ENCODE data around the gene BACE2.

Gene BACE2

DNA sequence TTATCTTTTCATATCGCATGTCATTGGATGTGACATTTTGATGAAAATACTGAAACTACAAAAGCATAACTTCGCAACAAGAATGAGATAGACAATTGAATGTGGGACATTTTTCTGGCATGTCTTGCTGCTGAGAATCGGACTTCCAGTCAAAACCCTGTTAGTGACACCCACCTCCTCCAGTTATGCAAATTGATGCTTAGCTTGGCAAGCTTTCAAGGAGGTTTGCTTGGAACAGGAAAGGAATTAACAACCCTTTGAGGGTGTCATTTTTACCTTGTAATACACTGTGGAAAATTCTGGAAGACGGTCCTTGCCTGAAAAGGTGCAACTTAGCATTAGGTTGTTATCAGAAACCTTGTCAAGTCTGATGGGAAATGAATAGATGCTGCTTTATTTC lies 109.9 kb downstream of the BACE2 start:
- ChIA-PET POLR2A (no interaction called here), CTCF (no interaction called here)
- Histone ChIP-seq H3K4me3 (ENCODE audit: low read depth, low read length) (no peak overlapping the region), H3K36me3 (ENCODE audit: control insufficient read depth in 2 of 2, insufficient read depth in 1 of 2, low read length in 2 of 2) (no peaks in the 10 kb centered on the region), H3K4me1 (ENCODE audit: control insufficient read depth, insufficient read depth, low read length) (peaks cover 3% of the 10 kb centered on the region; the same call in 1 of the 2 replicates), H3K9me3 (ENCODE audit: control insufficient read depth, insufficient read depth, low read depth, low read length) (no peaks in the 10 kb centered on the region), H3K27ac (ENCODE audit: extremely low read depth, low read depth, low read length) (no peak overlapping the region)
- TF ChIP-seq ZNF510 (tag by site-specific recombination; IDR thresholded peaks at IDR 0.05; ENCODE audit: insufficient replicate concordance) (no peak), ZIC2 (tag by site-specific recombination; IDR thresholded peaks at IDR 0.05) (no peak), ZNF184 (tag by site-specific recombination; IDR thresholded peaks at IDR 0.05) (no peak), ZNF274 (IDR thresholded peaks at IDR 0.05; ENCODE audit: low read length) (no peak), ZNF274 (tag by site-specific recombination; IDR thresholded peaks at IDR 0.05; ENCODE audit: borderline replicate concordance) (no peak), ZNF140 (tag by site-specific recombination; IDR thresholded peaks at IDR 0.05) (no peak), ZNF324 (tag by site-specific recombination; IDR thresholded peaks at IDR 0.05) (no peak), ZNF391 (tag by site-specific recombination; IDR thresholded peaks at IDR 0.05; ENCODE audit: borderline replicate concordance, low read depth) (no peak), ZNF76 (tag by site-specific recombination; IDR thresholded peaks at IDR 0.05; ENCODE audit: borderline replicate concordance, low read depth) (no peak), ZFP41 (tag by site-specific recombination; IDR thresholded peaks at IDR 0.05; ENCODE audit: borderline replicate concordance) (no peak), ZNF10 (tag by site-specific recombination; IDR thresholded peaks at IDR 0.05) (no peak), ZNF654 (tag by site-specific recombination; IDR thresholded peaks at IDR 0.05; ENCODE audit: low read depth) (no peak), ZBTB17 (tag by site-specific recombination; IDR thresholded peaks at IDR 0.05) (no peak), KLF10 (tag by site-specific recombination; IDR thresholded peaks at IDR 0.05) (no peak)
- TF ChIP-seq, protein P1, sequence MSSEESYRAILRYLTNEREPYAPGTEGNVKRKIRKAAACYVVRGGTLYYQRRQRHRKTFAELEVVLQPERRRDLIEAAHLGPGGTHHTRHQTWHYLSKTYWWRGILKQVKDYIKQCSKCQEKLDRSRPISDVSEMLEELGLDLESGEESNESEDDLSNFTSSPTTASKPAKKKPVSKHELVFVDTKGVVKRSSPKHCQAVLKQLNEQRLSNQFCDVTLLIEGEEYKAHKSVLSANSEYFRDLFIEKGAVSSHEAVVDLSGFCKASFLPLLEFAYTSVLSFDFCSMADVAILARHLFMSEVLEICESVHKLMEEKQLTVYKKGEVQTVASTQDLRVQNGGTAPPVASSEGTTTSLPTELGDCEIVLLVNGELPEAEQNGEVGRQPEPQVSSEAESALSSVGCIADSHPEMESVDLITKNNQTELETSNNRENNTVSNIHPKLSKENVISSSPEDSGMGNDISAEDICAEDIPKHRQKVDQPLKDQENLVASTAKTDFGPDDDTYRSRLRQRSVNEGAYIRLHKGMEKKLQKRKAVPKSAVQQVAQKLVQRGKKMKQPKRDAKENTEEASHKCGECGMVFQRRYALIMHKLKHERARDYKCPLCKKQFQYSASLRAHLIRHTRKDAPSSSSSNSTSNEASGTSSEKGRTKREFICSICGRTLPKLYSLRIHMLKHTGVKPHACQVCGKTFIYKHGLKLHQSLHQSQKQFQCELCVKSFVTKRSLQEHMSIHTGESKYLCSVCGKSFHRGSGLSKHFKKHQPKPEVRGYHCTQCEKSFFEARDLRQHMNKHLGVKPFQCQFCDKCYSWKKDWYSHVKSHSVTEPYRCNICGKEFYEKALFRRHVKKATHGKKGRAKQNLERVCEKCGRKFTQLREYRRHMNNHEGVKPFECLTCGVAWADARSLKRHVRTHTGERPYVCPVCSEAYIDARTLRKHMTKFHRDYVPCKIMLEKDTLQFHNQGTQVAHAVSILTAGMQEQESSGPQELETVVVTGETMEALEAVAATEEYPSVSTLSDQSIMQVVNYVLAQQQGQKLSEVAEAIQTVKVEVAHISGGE (tag by site-specific recombination; conservative IDR thresholded peaks at IDR 0.05; ENCODE audit: low read depth): no peak

DNA sequence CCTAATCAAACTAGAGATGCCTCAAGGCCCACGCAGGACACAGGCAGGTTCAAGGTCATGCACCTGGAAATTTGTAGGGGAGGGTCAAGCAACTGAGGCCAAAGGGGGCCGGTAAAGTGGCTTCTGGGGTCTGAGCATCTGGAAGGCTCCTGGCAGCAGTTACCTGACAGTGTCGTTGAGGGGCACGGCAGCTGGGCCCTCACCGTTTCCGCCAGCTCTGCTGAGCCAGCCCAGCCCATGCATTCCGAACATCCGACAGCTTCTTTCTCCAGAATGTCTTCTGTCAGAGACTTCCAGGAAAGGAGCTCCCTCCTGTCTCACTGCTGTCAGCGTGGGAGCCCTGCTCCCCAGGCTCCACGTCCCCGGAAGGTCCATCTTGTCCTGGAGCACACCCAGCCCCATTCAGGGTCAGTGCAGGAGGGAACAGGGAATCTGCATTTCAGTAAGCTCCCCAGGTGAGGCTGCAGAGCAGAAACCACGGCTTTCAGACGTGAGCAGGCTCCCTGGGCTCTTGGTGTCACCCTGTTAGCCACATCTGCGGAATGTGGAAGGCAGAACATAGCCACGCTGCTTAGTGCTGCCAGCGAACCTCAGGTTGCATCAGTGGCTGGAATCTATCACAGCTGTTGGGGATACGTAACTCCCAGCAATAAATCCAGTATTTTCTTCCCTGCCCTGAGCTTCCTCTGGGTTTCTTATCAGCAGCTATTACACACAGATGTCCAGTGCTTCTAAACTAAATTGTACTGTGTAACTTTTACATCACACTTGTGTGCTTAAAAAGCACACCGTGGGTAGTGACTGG lies 112.4 kb downstream of the BACE2 start:
- Histone ChIP-seq H3K4me1 (ENCODE audit: control insufficient read depth, insufficient read depth, low read length) (peaks cover 3% of the 10 kb centered on the region; the same call in 1 of the 2 replicates), H3K9me3 (ENCODE audit: control insufficient read depth, insufficient read depth, low read depth, low read length) (no peaks in the 10 kb centered on the region), H3K4me3 (ENCODE audit: low read depth, low read length) (no peak overlapping the region), H3K36me3 (ENCODE audit: control insufficient read depth in 2 of 2, insufficient read depth in 1 of 2, low read length in 2 of 2) (no peaks in the 10 kb centered on the region), H3K27ac (ENCODE audit: extremely low read depth, low read depth, low read length) (no peak overlapping the region)
- CTCF ChIA-PET: interaction anchor here (0.7 to 6.0 kb wide), 4 partner anchors 33 to 331 kb away, joined by 3 to 92 read pairs (median 4); no protein-coding TSS in a partner anchor
- TF ChIP-seq ZNF174 (tag by site-specific recombination; IDR thresholded peaks at IDR 0.05) (no peak), ZNF248 (tag by site-specific recombination; IDR thresholded peaks at IDR 0.05) (no peak)
- POLR2A ChIA-PET: no interaction called here

DNA sequence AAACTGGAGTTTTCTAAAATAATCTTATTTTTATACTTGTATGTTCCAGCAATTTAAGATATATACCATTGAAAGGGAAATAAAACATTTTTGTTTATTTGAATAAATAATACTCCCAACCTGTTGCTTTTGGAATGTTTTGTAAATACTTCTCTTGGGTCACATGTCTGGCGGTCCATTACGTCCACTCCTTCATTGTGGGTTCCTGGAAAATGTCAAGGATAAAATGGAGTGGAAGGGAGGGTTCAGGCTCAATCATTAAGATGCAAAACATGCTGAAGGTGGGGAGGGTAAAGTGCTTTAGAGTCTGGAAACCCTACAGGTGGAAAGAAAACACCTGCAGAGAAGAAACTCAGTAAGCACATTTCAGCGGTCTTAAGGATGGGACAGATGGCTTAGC lies 114.5 kb downstream of the BACE2 start:
- ChIA-PET CTCF (interaction anchor here (0.7 to 7.0 kb wide), 33 partner anchors 8 to 835 kb away, joined by 3 to 127 read pairs (median 5); no protein-coding TSS in a partner anchor), POLR2A (interaction anchor here (1.2 kb wide), 2 partner anchors 178 to 452 kb away, joined by 3 to 5 read pairs; no protein-coding TSS in a partner anchor)
- H3K27ac ChIP-seq (ENCODE audit: extremely low read depth, low read depth, low read length): no peak overlapping the region
- H3K4me1 ChIP-seq (ENCODE audit: control insufficient read depth, insufficient read depth, low read length): peaks cover 3% of the 10 kb centered on the region; the same call in 1 of the 2 replicates
- no peaks in the 10 kb centered on the region for H3K36me3 ChIP-seq (ENCODE audit: control insufficient read depth in 2 of 2, insufficient read depth in 1 of 2, low read length in 2 of 2)
- no peak overlapping the region for H3K4me3 ChIP-seq (ENCODE audit: low read depth, low read length)
- TF ChIP-seq SCRT2 (tag by site-specific recombination; IDR thresholded peaks at IDR 0.05) (peak; percentile 84), ZNF664 (tag by site-specific recombination; IDR thresholded peaks at IDR 0.05) (no peak), SCRT1 (tag by site-specific recombination; IDR thresholded peaks at IDR 0.05; ENCODE audit: borderline replicate concordance) (peak; percentile 63)
- H3K9me3 ChIP-seq (ENCODE audit: control insufficient read depth, insufficient read depth, low read depth, low read length): no peaks in the 10 kb centered on the region
